GM18505 (cell line): Measurements from ENCODE around the gene ZNF674.
A peak's percentile ranks its signal among the peaks of the same experiment; 100 is the strongest.

Experiments
- ATAC-seq: cut with Tn5 transposase; IDR thresholded peaks from one replicate; pipeline ENCODE4 v1.9.1; 2021; ENCODE audit not compliant: unreplicated experiment
- POLR2A ChIP-seq: IDR thresholded peaks from 4 replicates; pipeline ENCODE4 v1.6.1; 2011; ENCODE audit warnings: borderline replicate concordance; ENCODE audit not compliant: insufficient read depth, insufficient read length; ENCODE audit errors: extremely low read depth

The ZNF674 gene

DNA sequence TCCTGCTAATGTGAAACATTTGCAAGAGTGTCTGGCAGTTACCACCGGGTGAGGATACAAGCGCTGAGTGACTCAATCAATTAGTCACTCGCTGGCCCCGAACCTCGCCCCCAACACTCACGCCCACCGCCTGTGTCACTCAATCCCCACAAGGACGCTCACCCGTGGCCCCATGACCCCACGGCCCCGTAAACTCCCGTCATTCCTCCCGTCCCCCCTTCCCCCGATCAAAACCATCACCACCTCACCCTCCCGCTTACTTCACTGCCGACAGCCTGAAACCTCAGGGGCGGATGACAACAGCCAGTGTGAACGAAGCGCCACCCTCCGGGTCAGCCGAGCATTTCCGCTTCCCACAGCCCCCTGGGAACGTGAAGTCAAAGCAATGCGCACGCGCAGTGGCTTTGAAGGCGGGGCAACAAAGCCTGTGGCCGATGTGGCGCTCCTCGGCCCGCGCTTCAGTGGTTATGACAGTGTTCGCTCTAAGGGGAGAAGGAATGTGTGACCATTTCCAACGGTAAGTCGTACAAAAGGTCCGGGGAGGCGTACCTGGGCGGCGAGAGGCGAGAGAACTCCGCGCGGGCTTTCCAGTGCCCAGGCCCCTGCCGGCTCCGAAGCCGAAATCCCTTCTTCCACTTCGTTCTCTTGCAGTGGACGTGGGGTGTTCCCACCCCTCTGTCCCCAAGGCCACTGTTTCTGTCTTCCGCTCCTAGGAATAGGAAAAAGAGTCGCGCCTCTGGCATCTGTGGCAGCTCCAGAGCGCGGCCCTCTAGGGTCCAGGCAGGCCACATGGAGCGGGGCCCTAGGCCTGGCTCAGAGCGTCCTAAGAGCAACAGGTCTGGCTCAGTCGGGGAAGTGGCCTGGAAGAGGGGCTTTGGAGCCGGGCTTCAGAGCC is at the start of gene ZNF674:
ZNF674 (minus strand) TSS at position 311 of the 895 bp plus-strand sequence. CDS start 3,334 bp downstream, outside the sequence.
- peak; percentile 81 for ATAC-seq

DNA sequence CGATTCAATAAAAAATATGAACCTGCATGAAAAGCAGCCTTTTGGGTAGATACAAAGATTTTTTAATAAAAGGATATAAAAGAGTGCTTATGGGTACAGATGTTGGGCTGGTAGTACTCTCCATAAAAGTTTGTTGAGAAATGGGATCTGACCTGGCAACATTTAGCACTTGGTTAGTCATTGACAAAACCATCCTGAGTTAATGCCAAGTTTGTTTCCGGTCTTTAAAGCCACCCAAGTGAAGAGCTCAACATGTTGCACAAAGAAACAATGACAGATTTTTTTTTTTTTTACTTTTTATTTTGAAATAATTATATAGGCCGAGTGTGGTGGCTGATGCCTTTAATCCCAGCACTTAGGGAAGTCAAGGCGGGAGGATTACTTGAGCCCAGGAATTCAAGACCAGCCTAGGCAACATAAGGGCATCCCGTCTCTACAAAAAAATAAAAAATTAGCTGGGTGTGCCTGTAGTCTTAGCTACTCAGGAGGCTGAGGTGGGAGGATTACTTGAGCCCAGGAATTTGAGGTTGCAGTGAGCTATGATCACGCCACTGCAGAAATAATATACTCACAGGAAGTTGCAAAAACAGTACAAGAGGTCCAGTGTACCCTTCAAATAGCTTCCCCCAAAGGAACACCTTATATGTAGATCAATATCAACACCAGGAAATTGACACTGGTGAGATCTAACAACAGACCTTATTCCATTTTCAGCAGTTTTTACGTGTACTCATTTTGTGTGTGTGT is 44.9 kb upstream of the ZNF674 start:
- no peak for ATAC-seq
- no peak for TF ChIP-seq POLR2A

More for the DNA sequence above, at the start of gene ZNF674:
- peak; percentile 75 for TF ChIP-seq POLR2A

DNA sequence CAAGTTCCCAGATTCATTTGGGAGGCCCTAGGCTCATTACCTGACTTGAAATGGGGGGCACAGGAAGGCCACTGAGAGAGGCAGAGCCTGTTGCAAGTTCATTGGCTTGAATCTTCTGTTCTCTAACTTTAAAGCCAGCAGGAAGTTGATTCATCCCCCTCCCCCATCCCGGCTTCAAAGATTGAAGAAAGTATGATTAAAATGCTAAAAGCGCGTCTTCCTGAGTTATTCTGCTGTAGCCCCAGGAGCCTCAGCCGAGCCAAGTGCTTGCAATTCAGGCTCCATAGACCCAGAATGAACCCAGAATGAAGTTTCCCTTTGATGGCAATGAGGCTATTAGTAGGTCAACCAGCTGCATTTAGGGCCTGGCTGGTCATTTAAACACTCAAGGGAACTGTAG is 43.0 kb upstream of the ZNF674 start:
- no peak for ATAC-seq
- TF ChIP-seq POLR2A = no peak

DNA sequence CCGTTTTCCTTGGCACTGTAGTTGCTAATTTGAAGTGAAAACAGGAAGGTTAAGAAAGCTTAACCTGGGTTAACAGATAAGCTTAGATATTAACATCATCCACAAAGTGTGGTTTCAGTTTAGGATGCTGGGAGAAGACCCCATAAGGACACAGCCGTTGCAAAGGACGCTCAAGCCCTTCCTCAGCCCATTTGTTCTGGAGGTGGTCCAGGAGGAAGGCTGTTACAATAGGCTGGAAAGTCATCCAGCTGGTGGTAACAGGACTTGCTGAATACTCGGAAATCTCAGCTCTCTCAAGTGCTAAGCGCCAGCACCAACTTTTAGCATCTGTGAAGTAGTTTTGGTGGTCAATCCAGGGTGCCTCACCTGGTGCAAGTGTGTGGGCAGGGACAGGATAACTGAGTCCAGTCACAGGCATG is 42.5 kb upstream of the ZNF674 start:
- no peak for TF ChIP-seq POLR2A
- ATAC-seq = no peak

DNA sequence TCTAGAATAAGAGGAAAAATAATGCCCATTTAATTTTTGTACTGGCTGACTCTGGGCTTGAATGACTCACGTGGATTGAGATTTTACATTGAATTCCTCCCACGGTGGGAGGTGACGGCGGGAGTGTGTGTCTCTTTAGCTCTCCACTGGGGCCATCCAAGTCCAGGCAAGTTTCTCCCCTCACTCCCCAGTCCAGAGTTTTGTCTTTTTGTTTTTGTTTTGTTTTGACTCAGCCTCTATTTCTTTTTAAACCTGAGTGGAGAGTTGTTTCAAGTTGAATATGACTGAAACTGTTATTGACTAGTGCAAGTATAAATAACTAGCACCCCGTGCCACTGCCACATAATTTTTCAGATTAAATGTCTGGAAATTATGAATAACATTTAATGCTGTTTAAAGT is 41.9 kb upstream of the ZNF674 start:
- TF ChIP-seq POLR2A = no peak
- ATAC-seq = peak; percentile 68

DNA sequence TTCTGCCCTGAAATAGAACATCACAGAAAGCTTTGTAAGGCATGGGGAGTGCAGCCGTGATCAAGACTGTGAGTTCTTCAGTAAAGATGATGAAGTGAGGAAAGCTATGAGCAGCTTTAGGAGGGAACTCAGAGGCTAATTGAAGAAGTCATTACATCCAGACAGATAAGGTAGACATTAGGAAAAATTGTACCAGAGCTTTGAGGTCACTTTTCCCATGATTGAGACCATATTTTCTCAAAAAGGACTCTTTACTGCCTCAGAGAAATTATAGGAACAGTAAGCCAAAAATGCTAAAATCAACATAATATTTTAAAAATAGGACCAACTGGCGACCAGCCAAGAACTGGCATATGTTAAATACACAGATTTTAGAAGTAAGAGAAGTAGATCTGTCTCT is 39.5 kb upstream of the ZNF674 start:
- ATAC-seq = no peak

DNA sequence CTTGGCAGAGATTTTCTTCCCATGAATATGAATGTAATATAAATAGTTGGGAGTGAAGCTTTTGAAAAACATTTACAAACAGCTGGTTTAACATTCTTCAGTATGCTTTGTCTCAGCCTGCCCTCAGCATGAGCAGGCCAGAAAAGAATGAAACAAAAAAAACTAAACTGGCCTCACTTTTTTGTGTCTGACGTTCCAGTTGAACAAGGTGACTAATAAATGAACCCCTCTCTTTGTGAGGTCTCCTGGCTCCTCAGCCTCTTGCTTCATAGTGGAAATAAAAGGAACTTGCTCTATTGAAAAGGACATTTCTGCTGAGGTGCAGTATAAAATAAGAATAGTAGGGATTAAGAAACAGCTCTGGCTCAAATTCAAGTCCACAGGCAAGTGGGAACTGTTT is 37.7 kb upstream of the ZNF674 start:
- ATAC-seq = no peak
- TF ChIP-seq POLR2A = no peak

More for the DNA sequence above, 39.5 kb upstream of the ZNF674 start:
- TF ChIP-seq POLR2A = no peak

DNA sequence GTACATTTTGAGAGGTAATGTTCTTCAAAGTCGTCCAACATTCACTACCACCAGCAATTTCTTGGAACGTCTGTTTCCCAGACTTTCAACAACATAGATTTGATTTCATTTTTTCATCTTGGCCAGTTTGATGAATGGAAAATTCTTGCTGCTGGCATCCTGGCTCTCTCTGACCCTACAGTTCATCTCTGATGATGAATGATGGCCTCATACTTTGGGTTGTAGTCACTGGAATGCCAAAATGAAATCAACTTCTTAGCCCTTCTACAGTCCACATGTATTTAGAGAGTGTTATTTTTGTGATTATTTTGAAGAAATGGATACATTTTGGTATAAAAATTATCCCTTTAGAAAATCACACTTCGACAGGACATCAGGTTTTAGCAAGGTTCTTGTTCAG is 37.1 kb upstream of the ZNF674 start:
- no peak for ATAC-seq
- no peak for TF ChIP-seq POLR2A

DNA sequence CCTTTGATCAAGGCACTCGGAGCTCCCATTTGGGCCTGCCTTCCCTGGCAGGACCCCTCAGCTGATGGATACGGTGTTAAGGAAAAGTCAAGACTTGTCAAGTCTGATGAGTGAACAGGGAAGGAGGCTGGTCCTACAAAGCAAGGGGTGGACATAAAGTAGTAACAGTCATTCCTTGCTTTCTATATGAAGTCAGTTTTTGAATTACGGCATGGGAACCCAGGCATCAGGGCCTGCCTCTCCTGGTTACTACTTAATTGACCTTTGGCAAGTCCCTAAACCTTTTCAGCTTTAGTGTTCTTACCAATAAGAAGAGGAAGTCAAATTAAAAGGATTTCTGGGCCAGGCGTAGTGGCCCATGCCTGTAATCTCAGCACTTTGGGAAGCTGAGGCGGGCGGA is 35.4 kb upstream of the ZNF674 start:
- TF ChIP-seq POLR2A = no peak
- ATAC-seq = no peak

DNA sequence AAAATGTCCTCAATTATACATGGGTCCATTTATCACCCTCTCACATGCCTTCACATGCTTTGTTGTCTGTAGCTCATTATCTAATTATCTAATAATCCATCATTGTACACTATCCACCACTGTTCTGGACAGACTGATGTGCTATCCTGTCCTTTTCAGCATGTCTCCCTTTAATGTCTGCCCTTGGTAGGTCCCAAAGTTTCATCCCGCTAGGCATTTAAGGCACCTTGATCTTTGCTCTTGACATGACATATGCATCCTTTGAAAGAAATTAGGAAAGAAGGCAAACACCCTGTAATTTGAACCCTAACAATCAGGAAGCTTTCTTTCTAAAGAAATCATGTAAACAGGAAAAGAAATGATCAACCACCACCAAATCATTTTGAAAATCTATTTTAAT is 34.0 kb upstream of the ZNF674 start:
- no peak for TF ChIP-seq POLR2A
- ATAC-seq = no peak

DNA sequence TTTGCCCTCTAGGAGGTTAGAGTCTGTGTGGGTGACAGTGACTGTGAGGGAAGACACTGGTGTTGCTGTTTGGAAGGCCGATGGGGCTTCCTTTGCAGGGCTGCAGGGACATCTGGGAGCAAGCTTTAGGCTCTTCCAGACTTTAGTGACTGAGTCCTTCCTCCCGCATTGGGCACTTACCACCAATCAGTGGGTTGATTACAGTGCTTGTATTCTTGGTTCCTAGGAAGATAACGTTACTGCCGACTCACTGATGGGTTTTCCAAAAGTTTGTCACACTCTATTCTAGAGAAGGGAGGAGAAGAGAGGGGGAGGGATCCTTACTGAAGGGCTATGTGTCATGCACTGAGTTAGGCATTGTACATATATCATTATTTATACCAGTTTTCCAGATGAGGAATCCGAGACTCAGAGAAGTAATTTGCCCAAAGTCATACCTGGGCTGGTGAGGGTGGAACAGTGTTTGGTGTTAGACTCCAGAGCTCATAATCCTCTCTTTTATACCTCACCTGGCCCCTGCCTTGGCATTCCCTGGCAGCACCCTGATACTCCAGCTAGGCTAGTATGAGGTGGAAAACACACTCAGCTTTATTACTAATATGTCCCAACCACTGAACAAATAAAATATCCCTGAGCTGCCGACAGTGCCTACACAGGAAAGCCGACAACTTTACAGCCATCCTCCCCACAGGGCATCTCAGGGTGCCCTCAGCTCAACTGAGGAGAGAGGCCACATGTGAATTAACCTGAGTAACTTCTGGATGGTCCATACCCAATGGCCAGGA is 32.2 kb upstream of the ZNF674 start:
- TF ChIP-seq POLR2A = no peak
- no peak for ATAC-seq

DNA sequence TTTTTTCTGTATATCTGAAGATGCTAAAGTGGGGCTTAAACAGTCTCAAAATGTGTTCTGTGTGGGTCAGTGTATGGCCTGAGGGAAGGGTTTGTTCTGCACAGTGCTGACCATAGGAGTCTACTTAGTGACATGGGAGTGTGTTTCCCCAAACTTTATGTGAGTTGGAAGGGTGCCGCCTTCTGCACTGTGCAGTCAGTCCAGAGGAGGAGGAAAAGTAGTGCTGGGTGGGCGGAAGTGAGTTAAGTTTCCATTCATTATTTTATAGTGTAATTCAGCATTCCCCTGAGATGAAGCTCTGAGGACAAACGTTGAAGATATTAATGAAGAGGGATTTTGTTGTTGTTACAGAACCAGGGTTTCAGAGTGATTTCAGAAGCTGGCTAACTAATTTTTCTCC is 31.2 kb upstream of the ZNF674 start:
- no peak for TF ChIP-seq POLR2A
- no peak for ATAC-seq

DNA sequence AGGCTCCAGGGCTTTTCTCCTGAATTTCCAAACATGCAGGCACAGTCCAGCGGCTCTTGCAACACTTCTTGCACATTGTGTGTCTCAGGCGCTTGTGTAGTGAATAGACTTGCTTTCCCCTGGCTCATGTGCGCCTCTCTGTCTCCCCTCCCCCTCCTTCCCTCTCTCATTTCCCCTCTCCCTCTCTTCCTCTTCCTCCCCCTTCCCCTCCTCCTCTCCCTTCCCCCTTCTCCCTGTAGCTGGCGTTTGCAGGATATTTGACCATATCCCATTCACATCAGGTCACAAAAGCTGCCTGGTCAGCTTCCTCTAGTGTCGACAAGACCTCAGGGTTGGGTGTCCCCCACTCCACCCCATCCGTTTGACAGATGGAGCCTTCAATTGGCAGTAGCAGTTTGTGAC is 30.8 kb upstream of the ZNF674 start:
- no peak for TF ChIP-seq POLR2A
- no peak for ATAC-seq
